ENCODE results near the gene DYNLL1. TPM values are rescaled to one million over a fixed set of nuclear protein-coding genes. Genes with fewer than 3 reads are reported as not detected.
A peak's percentile ranks its signal among the peaks of the same experiment; 100 is the strongest.
"Not testable (repeated sequence)": the region's sequence is repeated elsewhere in the genome, so short reads cannot be mapped to it uniquely, and the experiment has no call there.

The DYNLL1 gene
- total RNA-seq, result 162 and 168 TPM in 2 replicates

DNA sequence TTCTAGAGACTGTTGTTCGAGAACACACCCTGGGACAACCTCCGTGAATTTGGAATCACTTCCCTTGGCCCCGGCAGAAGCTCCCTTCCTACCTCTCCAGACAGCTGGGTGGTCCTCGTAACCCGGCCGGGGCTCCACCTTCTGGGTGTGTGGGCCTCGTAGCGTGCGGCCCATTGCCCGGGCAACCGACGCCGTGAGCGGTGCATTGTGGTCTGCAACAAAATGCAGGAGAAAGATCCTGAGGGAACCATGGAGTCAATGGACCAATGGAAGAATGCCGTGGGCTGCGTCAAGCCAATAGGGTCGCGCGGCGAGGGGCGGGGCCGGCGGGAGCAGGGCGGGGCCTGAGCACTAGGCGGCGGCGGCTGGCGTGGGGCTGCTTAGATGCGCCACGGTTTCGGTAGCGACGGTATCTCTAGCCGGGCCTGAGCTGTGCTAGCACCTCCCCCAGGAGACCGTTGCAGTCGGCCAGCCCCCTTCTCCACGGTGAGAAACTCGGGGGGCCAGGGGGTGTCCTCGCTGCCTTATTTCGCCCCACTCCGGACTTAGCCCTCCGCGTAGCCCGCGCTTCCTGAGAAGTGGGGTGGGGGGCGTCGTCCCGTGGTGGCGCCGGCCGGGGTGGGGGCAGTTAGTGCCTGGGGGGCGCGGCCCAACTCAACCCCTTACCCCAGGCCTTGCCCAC is at the start of gene DYNLL1:
Gene DYNLL1 (plus strand): TSS at position 383 of the 682 bp plus-strand sequence. CDS start 309 bp downstream, outside the sequence.
- peaks cover 22% of the 10 kb centered on the region for H3K36me3 ChIP-seq (ENCODE audit: insufficient read depth, low read length)
- peak within 1 kb of the TSS; percentile 94 for H3K4me2 ChIP-seq (ENCODE audit: insufficient read depth, low read length)
- no peaks in the 10 kb centered on the region for H3K9me3 ChIP-seq (ENCODE audit: low read depth, low read length)
- DNase-seq (ENCODE audit: insufficient read length, low spot score, missing footprints), result peak; percentile 98
- peaks cover 40% of the 10 kb centered on the region for H3K79me2 ChIP-seq (ENCODE audit: insufficient read depth, low read length)
- peak within 1 kb of the TSS; percentile 91 for H3K4me3 ChIP-seq (ENCODE audit: insufficient read depth, low read length)
- H3K27me3 ChIP-seq (ENCODE audit: insufficient read depth, low read length), result no peaks in the 10 kb centered on the region
- peak within 1 kb of the TSS; percentile 79 for H2AFZ ChIP-seq (ENCODE audit: low read length)
- H3K27ac ChIP-seq (ENCODE audit: low read depth, low read length), result peak within 1 kb of the TSS; percentile 68
- peaks cover 19% of the 10 kb centered on the region for H4K20me1 ChIP-seq (ENCODE audit: insufficient read depth, low read length)
- peaks cover 20% of the 10 kb centered on the region for H3K4me1 ChIP-seq (ENCODE audit: insufficient read depth, low read length)
- TF ChIP-seq, protein P1, sequence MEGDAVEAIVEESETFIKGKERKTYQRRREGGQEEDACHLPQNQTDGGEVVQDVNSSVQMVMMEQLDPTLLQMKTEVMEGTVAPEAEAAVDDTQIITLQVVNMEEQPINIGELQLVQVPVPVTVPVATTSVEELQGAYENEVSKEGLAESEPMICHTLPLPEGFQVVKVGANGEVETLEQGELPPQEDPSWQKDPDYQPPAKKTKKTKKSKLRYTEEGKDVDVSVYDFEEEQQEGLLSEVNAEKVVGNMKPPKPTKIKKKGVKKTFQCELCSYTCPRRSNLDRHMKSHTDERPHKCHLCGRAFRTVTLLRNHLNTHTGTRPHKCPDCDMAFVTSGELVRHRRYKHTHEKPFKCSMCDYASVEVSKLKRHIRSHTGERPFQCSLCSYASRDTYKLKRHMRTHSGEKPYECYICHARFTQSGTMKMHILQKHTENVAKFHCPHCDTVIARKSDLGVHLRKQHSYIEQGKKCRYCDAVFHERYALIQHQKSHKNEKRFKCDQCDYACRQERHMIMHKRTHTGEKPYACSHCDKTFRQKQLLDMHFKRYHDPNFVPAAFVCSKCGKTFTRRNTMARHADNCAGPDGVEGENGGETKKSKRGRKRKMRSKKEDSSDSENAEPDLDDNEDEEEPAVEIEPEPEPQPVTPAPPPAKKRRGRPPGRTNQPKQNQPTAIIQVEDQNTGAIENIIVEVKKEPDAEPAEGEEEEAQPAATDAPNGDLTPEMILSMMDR (IDR thresholded peaks at IDR 0.05; ENCODE audit: extremely low read depth, low read depth, low read length), result no peak

DNA sequence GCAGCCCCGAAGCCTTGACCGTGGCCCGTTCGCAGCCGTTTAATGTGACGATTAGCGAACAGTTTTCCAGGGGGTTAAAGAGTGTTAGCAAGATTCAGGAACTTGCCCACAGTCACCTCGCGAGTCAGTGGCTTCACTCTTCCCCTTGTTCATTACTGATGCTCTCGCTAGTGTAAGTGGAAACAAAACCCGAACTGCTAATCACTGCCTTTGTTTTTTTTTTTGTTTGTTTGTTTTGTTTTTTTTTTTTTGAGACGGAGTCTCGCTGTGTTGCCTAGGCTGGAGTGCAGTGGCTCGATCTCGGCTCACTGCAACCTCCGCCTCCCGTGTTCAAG is 49.1 kb upstream of the DYNLL1 start:
- not testable (repeated sequence) for H4K20me1 ChIP-seq (ENCODE audit: insufficient read depth, low read length); DNase-seq (ENCODE audit: insufficient read length, low spot score, missing footprints); H3K9me3 ChIP-seq (ENCODE audit: low read depth, low read length); H3K27me3 ChIP-seq (ENCODE audit: insufficient read depth, low read length)
- Histone ChIP-seq H3K4me2 (ENCODE audit: insufficient read depth, low read length) (peak overlapping the region; percentile 79), H3K79me2 (ENCODE audit: insufficient read depth, low read length) (peaks cover 77% of the 10 kb centered on the region), H3K27ac (ENCODE audit: low read depth, low read length) (peak overlapping the region; percentile 80), H3K36me3 (ENCODE audit: insufficient read depth, low read length) (peaks cover 35% of the 10 kb centered on the region), H3K4me3 (ENCODE audit: insufficient read depth, low read length) (peak overlapping the region; percentile 91), H3K4me1 (ENCODE audit: insufficient read depth, low read length) (peaks cover 14% of the 10 kb centered on the region), H2AFZ (ENCODE audit: low read length) (peak overlapping the region; percentile 99)

DNA sequence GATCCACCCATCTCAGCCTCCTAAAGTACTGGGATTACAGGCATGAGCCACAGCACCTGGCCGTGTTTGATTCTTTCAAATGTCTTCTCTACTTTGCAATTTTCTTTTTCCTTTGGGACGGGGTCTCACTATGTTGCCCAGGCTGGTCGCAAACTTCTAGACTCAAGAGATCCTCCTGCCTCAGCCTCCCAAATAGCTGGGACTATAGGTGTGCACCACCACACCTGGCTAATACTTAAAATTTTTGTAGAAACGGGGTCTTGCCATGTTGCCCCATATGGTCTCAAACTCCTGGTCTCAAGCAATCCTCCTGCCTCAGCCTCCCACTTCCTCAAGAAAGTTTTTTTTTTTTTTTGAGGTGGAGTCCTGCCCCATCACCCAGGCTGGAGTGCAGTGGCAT is 47.9 kb upstream of the DYNLL1 start:
- Histone ChIP-seq H3K27ac (ENCODE audit: low read depth, low read length) (no peak overlapping the region), H3K36me3 (ENCODE audit: insufficient read depth, low read length) (peaks cover 31% of the 10 kb centered on the region), H3K9me3 (ENCODE audit: low read depth, low read length) (no peaks in the 10 kb centered on the region), H3K4me1 (ENCODE audit: insufficient read depth, low read length) (peaks cover 14% of the 10 kb centered on the region), H4K20me1 (ENCODE audit: insufficient read depth, low read length) (peaks cover 15% of the 10 kb centered on the region), H3K4me3 (ENCODE audit: insufficient read depth, low read length) (no peak overlapping the region), H3K4me2 (ENCODE audit: insufficient read depth, low read length) (peak overlapping the region; percentile 79), H3K27me3 (ENCODE audit: insufficient read depth, low read length) (no peaks in the 10 kb centered on the region), H2AFZ (ENCODE audit: low read length) (no peak overlapping the region), H3K79me2 (ENCODE audit: insufficient read depth, low read length) (peaks cover 76% of the 10 kb centered on the region)
- TF ChIP-seq, protein P1 (IDR thresholded peaks at IDR 0.05; ENCODE audit: extremely low read depth, low read depth, low read length), result no peak
- DNase-seq (ENCODE audit: insufficient read length, low spot score, missing footprints), result no peak

DNA sequence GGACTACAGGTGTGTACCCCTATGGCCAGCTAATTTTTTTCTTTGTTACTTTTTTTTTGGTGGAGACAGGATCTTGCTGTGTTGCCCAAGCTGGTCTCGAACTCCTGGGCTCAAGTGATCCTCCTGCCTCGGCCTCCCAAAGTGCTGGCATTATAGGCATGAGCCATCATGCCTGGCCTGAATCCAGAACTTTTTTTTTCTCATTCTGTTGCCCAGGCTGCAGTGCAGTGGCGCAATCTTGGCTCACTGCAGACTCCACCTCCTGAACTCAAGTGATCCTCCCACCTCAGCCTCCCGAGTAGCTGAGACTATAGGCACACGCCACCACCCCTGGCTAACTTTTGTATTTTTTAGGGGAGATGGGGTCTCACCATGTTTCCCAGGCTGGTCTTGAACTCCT is 43.4 kb upstream of the DYNLL1 start:
- H3K4me2 ChIP-seq (ENCODE audit: insufficient read depth, low read length); H2AFZ ChIP-seq (ENCODE audit: low read length); H3K4me3 ChIP-seq (ENCODE audit: insufficient read depth, low read length); DNase-seq (ENCODE audit: insufficient read length, low spot score, missing footprints); H3K9me3 ChIP-seq (ENCODE audit: low read depth, low read length); H3K27me3 ChIP-seq (ENCODE audit: insufficient read depth, low read length); H3K27ac ChIP-seq (ENCODE audit: low read depth, low read length); H3K4me1 ChIP-seq (ENCODE audit: insufficient read depth, low read length): not testable (repeated sequence)
- Histone ChIP-seq H3K36me3 (ENCODE audit: insufficient read depth, low read length) (peaks cover 36% of the 10 kb centered on the region), H3K79me2 (ENCODE audit: insufficient read depth, low read length) (peaks cover 43% of the 10 kb centered on the region), H4K20me1 (ENCODE audit: insufficient read depth, low read length) (peaks cover 20% of the 10 kb centered on the region)

DNA sequence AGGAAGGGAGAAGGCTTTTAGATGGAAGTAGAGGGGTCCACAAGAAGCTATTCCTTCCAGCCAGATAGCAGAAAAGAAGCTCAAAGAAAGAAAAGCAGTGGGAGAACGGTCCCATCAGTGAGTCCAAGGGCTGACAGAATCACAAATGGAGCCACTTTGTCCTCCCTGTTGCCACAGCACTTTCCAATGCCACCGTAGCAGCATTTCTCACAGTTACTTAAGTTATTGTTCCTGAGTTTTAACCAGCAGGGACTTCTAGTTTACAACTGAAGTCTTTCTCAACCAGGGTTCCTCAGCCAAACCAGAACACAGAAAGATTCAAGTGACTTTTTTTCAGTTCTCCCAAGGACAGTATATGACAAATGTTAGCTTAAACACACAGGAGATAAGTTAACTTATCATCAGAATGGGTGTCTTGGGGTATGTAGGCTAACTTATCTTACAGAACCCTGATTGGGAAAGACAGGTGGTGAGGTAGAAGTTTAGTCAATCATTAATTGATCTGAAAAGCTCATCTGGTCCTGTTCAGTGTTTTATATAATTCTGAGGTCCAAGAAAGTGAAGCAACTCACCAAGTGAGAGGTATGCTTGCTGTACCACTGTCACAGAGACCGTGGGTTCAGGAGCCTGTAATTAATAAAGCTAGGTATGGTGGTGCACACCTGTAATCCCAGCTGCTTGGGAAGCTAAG is 42.7 kb upstream of the DYNLL1 start:
- peaks cover 17% of the 10 kb centered on the region for H4K20me1 ChIP-seq (ENCODE audit: insufficient read depth, low read length)
- no peak overlapping the region for H3K4me3 ChIP-seq (ENCODE audit: insufficient read depth, low read length)
- DNase-seq (ENCODE audit: insufficient read length, low spot score, missing footprints), result peak; percentile 73
- H3K36me3 ChIP-seq (ENCODE audit: insufficient read depth, low read length), result peaks cover 40% of the 10 kb centered on the region
- no peaks in the 10 kb centered on the region for H3K9me3 ChIP-seq (ENCODE audit: low read depth, low read length)
- no peaks in the 10 kb centered on the region for H3K27me3 ChIP-seq (ENCODE audit: insufficient read depth, low read length)
- H3K27ac ChIP-seq (ENCODE audit: low read depth, low read length), result no peak overlapping the region
- H3K4me1 ChIP-seq (ENCODE audit: insufficient read depth, low read length), result no peaks in the 10 kb centered on the region
- no peak overlapping the region for H3K4me2 ChIP-seq (ENCODE audit: insufficient read depth, low read length)
- peaks cover 36% of the 10 kb centered on the region for H3K79me2 ChIP-seq (ENCODE audit: insufficient read depth, low read length)
- TF ChIP-seq, protein P1 (IDR thresholded peaks at IDR 0.05; ENCODE audit: extremely low read depth, low read depth, low read length), result no peak
- H2AFZ ChIP-seq (ENCODE audit: low read length), result no peak overlapping the region
